ENCODE measurements around the gene SHCBP1L. TPM values are rescaled to one million over a fixed set of nuclear protein-coding genes. Genes with fewer than 3 reads are reported as not detected.

Gene SHCBP1L
- total RNA-seq, 1 donor from 2014 or later = not detected

DNA sequence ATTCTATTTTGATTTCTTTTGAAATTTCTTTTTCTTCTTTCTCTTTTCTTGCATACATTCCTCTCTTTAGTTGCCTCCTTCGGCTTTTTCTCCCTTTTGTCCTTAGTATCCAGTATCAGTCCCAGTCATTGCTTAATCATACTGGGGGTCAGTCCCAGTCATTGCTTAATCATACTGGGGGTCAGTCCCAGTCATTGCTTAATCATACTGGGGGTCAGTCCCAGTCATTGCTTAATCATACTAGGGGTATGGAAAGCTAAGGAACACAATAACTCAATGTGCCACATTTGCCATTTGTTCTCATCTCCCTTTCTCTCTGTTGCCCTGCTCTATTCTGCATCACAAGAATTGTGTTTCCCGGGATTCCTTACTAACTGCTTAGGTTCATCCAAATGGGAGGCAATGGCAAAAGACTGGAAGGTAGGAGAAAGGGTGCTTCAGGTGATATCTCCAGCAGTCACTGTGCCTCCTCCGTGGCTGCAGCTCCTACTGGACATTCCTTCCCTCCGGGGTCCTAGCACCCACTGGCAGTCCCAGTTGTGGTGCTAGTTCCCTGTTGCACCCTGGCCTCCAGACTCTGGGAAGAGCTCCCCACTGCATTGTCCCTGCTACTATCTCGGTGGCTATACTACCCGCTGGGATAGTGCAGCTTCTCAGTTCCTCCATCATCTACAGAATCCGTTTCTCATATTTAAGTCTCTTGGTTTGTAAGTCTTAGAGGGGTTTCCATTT lies 37.6 kb upstream of the SHCBP1L start:
- peak overlapping the region; percentile 41 for H2AFZ ChIP-seq (replicated peaks)
- no peak overlapping the region for H3K27ac ChIP-seq
- no peaks in the 10 kb centered on the region for H3K9me3 ChIP-seq (ENCODE audit: low read depth)
- no peaks in the 10 kb centered on the region for H4K20me1 ChIP-seq (ENCODE audit: low read depth)
- H3K4me1 ChIP-seq = peaks cover 11% of the 10 kb centered on the region
- H3K4me3 ChIP-seq = no peak overlapping the region
- H3K4me2 ChIP-seq = no peak overlapping the region
- H3K79me2 ChIP-seq (ENCODE audit: low read depth) = no peaks in the 10 kb centered on the region
- H3K36me3 Mint-ChIP-seq = no peaks in the 10 kb centered on the region
- H3K9ac ChIP-seq = no peak overlapping the region
- H3K4me1 Mint-ChIP-seq = no peaks in the 10 kb centered on the region
- TF ChIP-seq, protein P1, sequence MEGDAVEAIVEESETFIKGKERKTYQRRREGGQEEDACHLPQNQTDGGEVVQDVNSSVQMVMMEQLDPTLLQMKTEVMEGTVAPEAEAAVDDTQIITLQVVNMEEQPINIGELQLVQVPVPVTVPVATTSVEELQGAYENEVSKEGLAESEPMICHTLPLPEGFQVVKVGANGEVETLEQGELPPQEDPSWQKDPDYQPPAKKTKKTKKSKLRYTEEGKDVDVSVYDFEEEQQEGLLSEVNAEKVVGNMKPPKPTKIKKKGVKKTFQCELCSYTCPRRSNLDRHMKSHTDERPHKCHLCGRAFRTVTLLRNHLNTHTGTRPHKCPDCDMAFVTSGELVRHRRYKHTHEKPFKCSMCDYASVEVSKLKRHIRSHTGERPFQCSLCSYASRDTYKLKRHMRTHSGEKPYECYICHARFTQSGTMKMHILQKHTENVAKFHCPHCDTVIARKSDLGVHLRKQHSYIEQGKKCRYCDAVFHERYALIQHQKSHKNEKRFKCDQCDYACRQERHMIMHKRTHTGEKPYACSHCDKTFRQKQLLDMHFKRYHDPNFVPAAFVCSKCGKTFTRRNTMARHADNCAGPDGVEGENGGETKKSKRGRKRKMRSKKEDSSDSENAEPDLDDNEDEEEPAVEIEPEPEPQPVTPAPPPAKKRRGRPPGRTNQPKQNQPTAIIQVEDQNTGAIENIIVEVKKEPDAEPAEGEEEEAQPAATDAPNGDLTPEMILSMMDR (IDR thresholded peaks at IDR 0.05) = no peak
- TF ChIP-seq EZH2 (IDR thresholded peaks at IDR 0.05) (no peak), EZH2phosphoT487 (IDR thresholded peaks at IDR 0.05) (no peak)
- no peak for DNase-seq (ENCODE audit: low spot score)
- H3K36me3 ChIP-seq = no peaks in the 10 kb centered on the region
- H3K4me3 Mint-ChIP-seq = no peak overlapping the region
- H3K27me3 Mint-ChIP-seq (ENCODE audit: insufficient read depth, low read depth) = peaks cover 2% of the 10 kb centered on the region
- H3K9me3 Mint-ChIP-seq = no peaks in the 10 kb centered on the region
- H3K27me3 ChIP-seq = no peaks in the 10 kb centered on the region
- H3F3A ChIP-seq (ENCODE audit: low read depth) = peaks cover 7% of the 10 kb centered on the region
- no peak overlapping the region for H3K27ac Mint-ChIP-seq

DNA sequence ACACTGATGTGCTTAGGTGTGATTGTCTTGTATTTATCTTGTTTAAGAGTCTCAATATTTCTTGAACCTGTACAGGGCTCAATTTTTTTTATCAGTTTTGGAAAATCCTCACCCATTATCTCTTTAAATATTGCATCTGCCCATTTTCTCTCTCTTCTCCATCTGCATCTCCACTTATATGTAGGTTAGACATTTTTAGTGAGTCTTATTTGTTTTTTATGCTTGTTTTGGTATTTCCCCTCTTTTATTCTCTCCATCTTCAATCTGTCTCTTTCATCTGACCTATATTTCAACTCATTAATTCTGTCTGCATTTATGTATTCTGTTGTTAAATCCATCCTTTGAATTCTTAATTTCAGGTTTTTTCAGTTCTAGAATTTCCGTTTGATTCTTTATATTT lies 32.9 kb upstream of the SHCBP1L start:
- no peaks in the 10 kb centered on the region for H3K36me3 ChIP-seq
- peaks cover 11% of the 10 kb centered on the region for H3K4me1 ChIP-seq
- Mint-ChIP-seq H3K27ac (no peak overlapping the region), H3K9me3 (peaks cover 10% of the 10 kb centered on the region), H3K4me3 (no peak overlapping the region), H3K4me1 (no peaks in the 10 kb centered on the region), H3K36me3 (no peaks in the 10 kb centered on the region), H3K27me3 (ENCODE audit: insufficient read depth, low read depth) (peaks cover 4% of the 10 kb centered on the region)
- peaks cover 7% of the 10 kb centered on the region for H3F3A ChIP-seq (ENCODE audit: low read depth)
- no peaks in the 10 kb centered on the region for H3K27me3 ChIP-seq
- H3K9me3 ChIP-seq (ENCODE audit: low read depth) = no peaks in the 10 kb centered on the region
- no peak overlapping the region for H2AFZ ChIP-seq (replicated peaks)
- H3K27ac ChIP-seq = no peak overlapping the region
- DNase-seq (ENCODE audit: low spot score) = no peak
- TF ChIP-seq EZH2 (IDR thresholded peaks at IDR 0.05) (no peak), EZH2phosphoT487 (IDR thresholded peaks at IDR 0.05) (no peak)
- TF ChIP-seq, protein P1 (IDR thresholded peaks at IDR 0.05) = no peak
- H4K20me1 ChIP-seq (ENCODE audit: low read depth) = no peaks in the 10 kb centered on the region
- H3K79me2 ChIP-seq (ENCODE audit: low read depth) = no peaks in the 10 kb centered on the region
- H3K4me3 ChIP-seq = no peak overlapping the region
- H3K4me2 ChIP-seq = no peak overlapping the region
- H3K9ac ChIP-seq = no peak overlapping the region

DNA sequence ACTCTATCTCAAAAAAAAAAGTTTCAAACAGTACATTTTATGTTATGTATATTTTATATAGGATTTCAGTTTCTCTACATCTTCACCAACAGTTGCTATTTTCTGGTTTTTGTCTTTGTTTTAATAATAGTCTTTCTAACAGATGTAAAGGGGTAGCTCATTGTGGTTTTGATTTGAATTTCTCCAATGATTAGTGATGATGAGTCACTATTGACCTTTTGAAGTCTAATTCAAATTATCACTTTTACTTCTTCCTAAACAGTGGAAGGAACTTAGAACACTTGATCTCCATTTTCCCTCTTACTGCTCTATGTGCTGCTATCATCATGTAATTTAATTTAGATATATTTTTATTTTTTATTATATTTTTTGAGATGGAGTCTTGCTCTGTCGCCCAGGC lies 31.7 kb upstream of the SHCBP1L start:
- Mint-ChIP-seq H3K4me1 (no peaks in the 10 kb centered on the region), H3K9me3 (peaks cover 10% of the 10 kb centered on the region), H3K27ac (no peak overlapping the region), H3K4me3 (no peak overlapping the region), H3K27me3 (ENCODE audit: insufficient read depth, low read depth) (peaks cover 2% of the 10 kb centered on the region), H3K36me3 (no peaks in the 10 kb centered on the region)
- no peak overlapping the region for H3K4me3 ChIP-seq
- H3K27ac ChIP-seq = no peak overlapping the region
- peaks cover 7% of the 10 kb centered on the region for H3F3A ChIP-seq (ENCODE audit: low read depth)
- H3K27me3 ChIP-seq = no peaks in the 10 kb centered on the region
- H3K4me2 ChIP-seq = no peak overlapping the region
- H2AFZ ChIP-seq (replicated peaks) = no peak overlapping the region
- no peak for DNase-seq (ENCODE audit: low spot score)
- no peaks in the 10 kb centered on the region for H3K9me3 ChIP-seq (ENCODE audit: low read depth)
- H3K36me3 ChIP-seq = no peaks in the 10 kb centered on the region
- H3K4me1 ChIP-seq = peaks cover 11% of the 10 kb centered on the region
- no peaks in the 10 kb centered on the region for H3K79me2 ChIP-seq (ENCODE audit: low read depth)
- H3K9ac ChIP-seq = no peak overlapping the region
- no peaks in the 10 kb centered on the region for H4K20me1 ChIP-seq (ENCODE audit: low read depth)
- TF ChIP-seq EZH2phosphoT487 (IDR thresholded peaks at IDR 0.05) = no peak
- TF ChIP-seq, protein P1 (IDR thresholded peaks at IDR 0.05) = no peak
- no peak for TF ChIP-seq EZH2 (IDR thresholded peaks at IDR 0.05)

Measured in neural progenitor cell (in vitro differentiated cells).